OCI-LY1 (cell line): ENCODE data around the gene USH1C.

Source experiments
- EZH2 ChIP-seq: fragments of 200-600 bp; sonication (generic), shearing (Covaris generic); IDR thresholded peaks from 2 replicates; pipeline ENCODE4 v1.8.0; 2017; ENCODE audit warnings: borderline replicate concordance, mixed run types, mild to moderate bottlenecking, antibody characterized with exemption, low read length, moderate library complexity, mixed read lengths
- TF ChIP-seq, protein P1 (sequence below): fragments of 200-600 bp; sonication (generic), shearing (Covaris generic); IDR thresholded peaks from 2 replicates; pipeline ENCODE4 v1.5.1; 2017; ENCODE audit warnings: mild to moderate bottlenecking, antibody characterized with exemption, low read length, moderate library complexity, mixed read lengths

DNA sequence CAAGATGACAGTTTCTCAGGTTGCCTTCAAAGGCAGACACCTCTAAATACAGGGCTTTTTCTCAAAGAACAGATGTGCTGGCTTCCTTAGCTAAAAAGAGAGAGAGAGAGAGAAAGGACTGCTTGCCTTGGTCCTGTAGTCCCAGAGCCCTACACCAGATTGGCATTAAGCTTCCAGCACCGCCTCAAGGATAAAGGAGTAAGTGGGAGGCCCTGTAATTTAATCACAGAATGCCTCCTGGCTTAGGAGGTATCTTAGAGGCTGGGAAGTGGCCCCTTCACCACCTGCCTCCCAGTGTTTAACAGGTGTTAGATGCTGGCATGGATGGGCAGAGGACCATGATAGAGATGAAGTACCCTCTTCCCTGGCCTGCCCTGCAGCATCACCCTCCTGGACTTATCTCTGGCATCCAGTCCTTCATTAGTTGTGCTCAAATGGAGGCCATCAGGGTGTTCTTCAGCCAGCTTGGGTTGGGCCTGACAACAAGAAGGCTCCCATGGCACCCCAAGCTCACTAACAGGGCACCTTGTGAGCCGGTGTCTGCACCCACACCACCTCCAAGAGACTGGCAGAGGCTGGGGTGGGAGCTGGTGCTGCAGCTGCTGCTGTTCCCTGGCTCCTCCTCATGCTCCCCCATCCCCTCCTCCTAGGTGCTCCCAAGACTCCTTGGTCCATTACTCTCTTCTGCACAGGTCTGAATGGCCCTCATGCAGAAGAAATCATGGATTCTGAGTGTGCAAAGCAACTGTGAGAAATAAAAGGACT lies 100.1 kb downstream of the USH1C start:
- TF ChIP-seq, protein P1, sequence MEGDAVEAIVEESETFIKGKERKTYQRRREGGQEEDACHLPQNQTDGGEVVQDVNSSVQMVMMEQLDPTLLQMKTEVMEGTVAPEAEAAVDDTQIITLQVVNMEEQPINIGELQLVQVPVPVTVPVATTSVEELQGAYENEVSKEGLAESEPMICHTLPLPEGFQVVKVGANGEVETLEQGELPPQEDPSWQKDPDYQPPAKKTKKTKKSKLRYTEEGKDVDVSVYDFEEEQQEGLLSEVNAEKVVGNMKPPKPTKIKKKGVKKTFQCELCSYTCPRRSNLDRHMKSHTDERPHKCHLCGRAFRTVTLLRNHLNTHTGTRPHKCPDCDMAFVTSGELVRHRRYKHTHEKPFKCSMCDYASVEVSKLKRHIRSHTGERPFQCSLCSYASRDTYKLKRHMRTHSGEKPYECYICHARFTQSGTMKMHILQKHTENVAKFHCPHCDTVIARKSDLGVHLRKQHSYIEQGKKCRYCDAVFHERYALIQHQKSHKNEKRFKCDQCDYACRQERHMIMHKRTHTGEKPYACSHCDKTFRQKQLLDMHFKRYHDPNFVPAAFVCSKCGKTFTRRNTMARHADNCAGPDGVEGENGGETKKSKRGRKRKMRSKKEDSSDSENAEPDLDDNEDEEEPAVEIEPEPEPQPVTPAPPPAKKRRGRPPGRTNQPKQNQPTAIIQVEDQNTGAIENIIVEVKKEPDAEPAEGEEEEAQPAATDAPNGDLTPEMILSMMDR: no peak
- TF ChIP-seq EZH2: no peak
